Embryonic facial prominence (tissue), 1 donor: Measurements from ENCODE around the gene CDT1.
"Not testable (repeated sequence)": the region's sequence is repeated elsewhere in the genome, so short reads cannot be mapped to it uniquely, and the experiment has no call there.

Experiments
- DNase-seq: peaks from one replicate; pipeline ENCODE4 v3.0.0-alpha.2; 2016; ENCODE audit errors: extremely low spot score

The CDT1 gene

DNA sequence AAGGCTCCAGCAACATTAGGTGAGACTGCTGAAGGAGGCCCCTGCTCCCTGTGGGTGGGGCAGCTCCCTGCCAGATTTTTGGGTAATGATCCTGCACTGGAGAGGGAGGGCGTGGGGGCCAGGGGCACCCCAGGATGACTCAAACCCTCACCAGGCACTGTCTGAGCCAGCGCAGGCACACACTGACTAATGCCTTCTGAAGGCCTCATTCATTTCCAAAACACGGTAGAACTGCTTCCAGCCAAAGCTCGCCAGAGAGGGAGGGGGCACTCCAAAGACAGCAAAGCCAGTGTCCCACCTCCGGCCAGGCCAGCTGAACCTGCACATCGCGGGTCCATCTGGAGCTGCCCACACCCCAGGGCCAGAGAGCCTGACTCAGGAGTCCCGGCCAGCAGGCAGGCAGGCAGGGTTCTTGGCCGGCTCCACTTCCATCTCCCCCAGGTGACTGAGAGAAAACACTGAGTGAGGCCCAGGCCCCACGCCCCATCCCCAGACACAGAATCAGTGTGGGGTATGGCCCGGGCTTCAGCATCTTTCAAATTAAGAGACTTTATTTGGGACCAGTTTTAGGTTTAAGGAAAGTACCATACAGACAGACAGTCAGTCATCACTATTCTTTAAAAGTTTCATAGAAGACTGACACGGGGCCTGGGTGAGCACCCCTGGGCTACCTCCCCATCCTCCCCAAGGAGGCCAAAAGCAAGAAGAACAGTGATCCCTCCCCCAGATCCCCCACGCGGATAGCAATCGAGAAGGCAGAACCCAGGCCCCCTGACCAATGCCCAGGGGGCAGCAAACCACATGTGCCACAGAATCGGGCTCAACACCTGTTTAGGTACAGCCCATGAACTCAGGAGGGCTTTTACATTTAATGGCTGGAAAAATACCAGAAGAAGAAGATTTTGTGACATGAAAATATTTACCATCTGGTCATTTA is 20.9 kb upstream of the CDT1 start:
- no peak for DNase-seq

- DNase-seq, result no peak
These were observed 20.1 kb upstream of the CDT1 start for GRCh38 chr16:88783391-88784073.

DNA sequence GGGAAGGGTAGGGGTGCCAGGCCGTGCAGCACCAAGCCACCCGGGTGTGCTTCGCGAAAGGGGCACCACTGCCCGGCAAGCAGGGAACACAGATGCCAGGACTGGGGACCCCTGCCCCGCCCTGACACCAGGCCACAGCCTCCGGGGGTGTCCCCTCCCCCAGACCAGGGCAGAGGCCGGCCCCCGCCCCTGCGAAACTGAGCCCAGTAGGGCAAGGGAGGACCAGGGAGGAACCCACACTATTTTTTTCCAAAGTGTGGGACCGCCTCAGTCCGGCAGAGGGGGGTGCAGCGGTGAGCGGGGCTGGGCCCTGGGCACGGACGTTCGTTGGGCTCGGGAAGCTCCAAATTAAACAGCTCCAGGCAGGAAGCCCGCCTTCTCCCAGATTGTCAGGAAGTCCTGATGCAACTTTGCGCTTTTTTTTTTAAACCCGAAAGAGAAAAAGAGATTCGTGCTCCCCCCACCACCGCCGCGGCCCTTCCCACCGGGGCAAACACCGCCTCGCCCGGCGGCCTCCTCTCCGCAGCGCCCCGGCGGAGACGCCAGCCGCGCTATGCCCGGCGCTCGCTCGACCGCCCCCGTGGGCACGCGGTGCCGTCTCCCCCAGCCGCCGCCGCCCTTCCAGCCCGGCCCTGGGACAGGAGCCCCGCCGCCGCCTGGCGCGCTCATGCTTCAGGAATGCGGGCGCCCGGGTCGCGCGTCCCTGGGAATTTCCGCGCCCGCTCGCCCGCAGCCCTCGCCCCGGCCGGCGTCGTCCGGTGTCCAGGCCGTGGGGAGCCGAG is 19.3 kb upstream of the CDT1 start:
- no peak for DNase-seq

DNA sequence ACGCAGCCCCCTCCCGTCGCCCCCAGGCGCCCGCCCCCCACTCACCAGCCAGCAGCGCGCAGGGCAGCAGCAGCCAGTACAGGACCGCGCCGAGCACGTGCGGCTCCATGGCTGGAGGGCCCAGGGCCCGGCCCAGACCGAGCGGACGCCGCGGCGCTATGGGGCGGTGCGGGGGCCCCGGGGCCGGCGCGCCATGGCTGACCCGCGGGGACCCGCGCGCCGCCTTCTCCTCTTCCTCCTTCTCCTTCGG is 18.8 kb upstream of the CDT1 start:
- no peak for DNase-seq

DNA sequence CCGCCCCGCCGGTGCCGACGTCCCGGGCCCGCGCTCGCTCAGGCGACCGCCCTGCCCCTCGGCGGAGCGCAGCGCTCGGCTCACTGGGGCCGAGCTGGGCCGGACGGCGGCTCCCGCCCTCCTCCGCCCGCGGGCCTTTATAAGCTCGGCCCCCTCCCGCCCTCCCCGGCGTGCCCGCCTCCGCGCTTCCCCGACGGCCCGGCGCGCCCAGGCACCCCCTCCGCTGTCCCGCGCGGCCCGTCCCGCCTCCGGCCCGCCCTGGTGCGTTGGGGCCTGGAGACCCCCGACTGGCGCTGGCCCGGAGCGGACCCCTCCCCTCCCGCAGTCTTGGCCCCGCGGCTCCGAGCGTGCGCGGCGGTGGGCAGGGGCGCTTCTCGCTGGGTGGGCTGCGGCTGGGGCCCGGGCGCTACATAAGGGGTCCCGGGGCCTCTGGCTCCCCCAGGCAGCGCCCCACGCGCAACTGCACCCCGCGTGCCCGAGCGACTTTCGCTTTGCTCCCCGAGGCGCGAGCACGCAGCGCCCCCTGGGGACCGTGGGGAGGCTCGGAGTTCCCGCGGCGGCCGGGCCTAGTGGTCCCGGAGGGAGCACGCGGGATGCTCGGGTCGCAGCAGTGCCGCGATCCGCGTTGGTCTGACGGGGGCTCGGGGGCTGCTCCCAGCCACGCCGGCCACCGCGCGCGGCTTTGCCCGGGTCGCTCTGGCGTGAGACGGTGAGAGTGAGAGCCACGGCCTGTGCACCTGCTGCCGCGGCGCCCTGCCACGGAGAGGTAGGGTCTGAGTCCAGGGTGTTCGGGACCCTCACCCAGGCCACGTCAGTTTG is 18.3 kb upstream of the CDT1 start, which contains the start of gene PIEZO1:
TSS of gene PIEZO1 (minus strand) at position 115 of the 819 bp plus-strand sequence. CDS start 256 bp downstream, outside the sequence.
- DNase-seq, result no peak

DNA sequence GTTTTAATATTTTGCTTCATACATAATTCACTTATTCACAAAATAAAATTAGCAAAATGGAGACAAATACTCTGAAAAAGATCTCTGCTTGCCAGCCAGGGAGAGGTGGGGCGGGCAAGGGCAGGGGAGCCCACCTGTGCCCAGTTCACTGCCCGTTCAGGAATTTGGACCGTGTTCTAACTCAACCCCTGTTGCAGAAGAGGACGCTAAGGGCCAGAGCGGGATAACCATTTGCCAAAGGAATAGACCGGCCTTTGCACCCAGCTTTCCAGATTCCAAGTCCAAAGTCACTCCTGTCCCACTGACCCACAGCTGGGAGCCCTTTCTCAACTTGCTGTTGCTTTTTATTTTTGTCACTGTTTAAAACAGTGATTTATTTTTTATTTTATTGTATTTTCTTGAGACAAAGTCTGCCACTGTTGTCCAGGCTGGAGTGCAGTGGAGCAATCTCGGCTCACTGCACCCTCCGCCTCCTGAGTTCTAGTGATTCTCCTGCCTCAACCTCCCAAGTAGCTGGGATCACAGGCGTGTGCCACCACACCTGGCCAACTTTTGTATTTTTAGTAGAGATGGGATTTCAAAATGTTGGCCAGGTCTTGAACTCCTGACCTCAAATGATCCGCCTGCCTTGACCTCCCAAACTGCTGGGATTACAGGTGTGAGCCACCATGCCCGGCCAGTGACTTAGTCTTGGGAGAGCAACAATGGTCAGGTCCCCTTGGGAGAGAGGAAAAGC is 15.8 kb upstream of the CDT1 start:
- DNase-seq, result no peak

- DNase-seq, result not testable (repeated sequence)
These were observed 14.8 kb upstream of the CDT1 start for GRCh38 chr16:88788749-88789148.

- DNase-seq, result no peak
These were observed 14.0 kb upstream of the CDT1 start for GRCh38 chr16:88789594-88789993.

DNA sequence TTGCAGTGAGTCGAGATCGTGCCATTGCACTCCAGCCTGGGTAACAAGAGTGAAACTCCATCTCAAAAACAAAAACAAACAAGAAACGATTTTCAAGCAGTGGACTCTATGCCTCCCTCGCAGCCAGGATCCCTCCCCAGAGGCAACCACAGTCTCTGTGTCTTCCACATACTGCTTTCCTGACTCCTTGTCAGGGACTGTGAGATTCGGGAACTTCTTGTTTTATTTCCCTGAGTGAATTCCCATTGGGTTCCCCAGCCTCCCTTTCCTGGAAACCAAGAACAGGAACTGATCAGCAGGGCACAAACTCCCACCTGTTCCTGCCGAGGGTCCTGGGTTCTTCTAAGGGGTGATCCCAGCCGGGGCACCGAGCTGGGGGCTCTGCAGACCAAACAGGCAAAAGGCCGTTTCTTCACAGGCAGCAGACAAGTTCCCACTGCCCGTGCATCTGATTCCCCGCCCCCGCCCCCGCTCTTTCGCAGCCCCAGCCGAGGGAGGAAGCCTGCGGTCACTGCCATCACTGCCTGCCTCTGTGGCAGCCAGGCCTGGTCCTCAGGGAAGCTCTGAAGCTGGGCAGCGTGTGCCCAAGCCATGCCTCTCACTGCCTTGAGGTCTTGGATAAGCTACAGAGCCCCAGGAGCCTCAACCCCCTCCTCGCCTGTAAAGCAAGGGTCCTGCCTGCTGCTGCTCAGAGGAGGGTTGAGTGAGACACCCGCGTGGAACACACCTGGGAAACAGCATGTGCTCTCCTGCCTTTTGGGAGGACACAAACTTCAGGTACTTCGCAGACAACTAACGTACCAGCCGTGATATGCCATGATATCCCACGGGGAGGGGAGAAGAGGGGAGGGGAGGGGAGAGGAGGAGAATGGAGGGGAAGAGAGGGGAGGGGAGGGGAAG is 13.0 kb upstream of the CDT1 start:
- DNase-seq, result no peak

GRCh38 chr16:88792078-88792550 is 11.5 kb upstream of the CDT1 start:
- no peak for DNase-seq

- no peak for DNase-seq
These were observed 10.8 kb upstream of the CDT1 start for GRCh38 chr16:88792668-88793250.

GRCh38 chr16:88793251-88793954 is 10.2 kb upstream of the CDT1 start:
- no peak for DNase-seq

- no peak for DNase-seq
These were observed 7.3 kb upstream of the CDT1 start for GRCh38 chr16:88796278-88796677.

DNA sequence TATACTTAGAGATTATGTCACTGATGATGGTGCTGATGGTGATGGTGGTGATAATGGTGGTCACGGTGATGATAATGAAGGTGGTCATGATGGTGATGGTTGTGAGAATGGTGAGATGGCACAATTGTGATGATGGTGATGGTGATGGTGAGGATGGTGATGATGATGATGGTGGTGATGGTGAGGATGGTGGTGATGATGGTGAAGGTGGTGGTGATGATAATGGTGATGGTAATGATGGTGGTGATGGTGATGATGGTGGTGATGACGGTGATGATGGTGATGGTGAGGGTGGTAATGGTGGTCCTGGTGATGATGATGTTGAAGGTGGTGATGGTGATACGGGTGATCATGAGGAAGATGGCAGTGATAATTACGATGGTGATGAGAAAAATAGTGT is 5.5 kb upstream of the CDT1 start:
- no peak for DNase-seq

DNA sequence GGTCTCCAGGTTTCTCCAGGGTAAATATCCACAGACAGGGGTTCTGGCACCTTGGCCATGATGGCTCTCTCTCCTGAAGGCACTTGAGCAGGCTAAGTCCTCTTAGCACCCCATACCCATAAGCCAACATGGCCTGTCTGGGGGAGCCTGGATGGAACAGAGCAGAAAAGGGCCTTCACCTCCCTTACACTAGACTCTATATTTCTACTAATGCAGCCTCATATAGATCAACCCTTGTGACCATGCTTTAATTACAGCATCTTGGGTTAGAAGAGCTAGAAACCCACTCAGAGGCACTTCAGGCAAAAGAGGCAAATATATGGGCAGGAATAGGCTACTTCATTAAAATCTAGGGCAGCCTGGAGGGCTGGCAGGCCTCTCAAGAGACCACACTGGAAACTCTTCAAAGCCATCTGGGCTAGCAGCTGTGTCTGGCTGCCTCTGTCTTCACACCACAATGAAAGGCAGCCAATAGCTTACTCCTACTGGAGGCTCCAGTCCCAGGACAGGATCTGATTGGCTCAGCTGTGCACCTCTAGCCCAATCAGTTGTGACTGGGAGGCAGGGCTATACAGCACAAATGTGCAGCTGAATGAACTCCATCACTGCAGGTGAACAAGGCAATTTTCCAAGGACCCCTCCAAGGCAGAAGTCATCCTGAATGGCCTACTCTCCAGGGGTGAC is 4.7 kb upstream of the CDT1 start:
- no peak for DNase-seq

GRCh38 chr16:88799569-88800276 is 3.9 kb upstream of the CDT1 start:
- no peak for DNase-seq

- DNase-seq, result no peak
These were observed 3.4 kb upstream of the CDT1 start for GRCh38 chr16:88800277-88800592.

- no peak for DNase-seq
These were observed 573 bp downstream of the CDT1 start for GRCh38 chr16:88804173-88804551.
